IMR-90 (cell line): Measurements from ENCODE around the gene RUNDC3A. TPM values are rescaled to one million over a fixed set of nuclear protein-coding genes. Genes with fewer than 3 reads are reported as not detected.
"Not testable (repeated sequence)": the region's sequence is repeated elsewhere in the genome, so short reads cannot be mapped to it uniquely, and the experiment has no call there.

ENCODE experiments used
- ATAC-seq: fragments of 200-7000 bp; cut with Tn5 transposase; 2 replicates; pipeline ENCODE4 v1.9.1; 2020; ENCODE audit warnings: low read depth, mild to moderate bottlenecking, moderate library complexity
- BruUV-seq: library from RNA; stranded (reverse); fragments of 400-500 nt; replicated peaks from 2 replicates; lab custom pipeline; 2021; lab: Mats Ljungman, UMichigan
- CTCF ChIA-PET: fragments of 300-600 bp; formaldehyde crosslinking; extraction: SDS; loops from one replicate; lab custom pipeline; 2021; ENCODE audit warnings: antibody characterized with exemption; lab: Yijun Ruan, JAX
- POLR2A ChIA-PET: fragments of 300-600 bp; sonication (Branson Sonifier 250); formaldehyde crosslinking; loops from one replicate; lab custom pipeline; 2022; ENCODE audit warnings: antibody characterized with exemption; ENCODE audit not compliant: unreplicated experiment; lab: Charles Lee
- DNase-seq: peaks from one replicate; pipeline ENCODE4 v3.0.0; 2013
- H2AFZ ChIP-seq: replicated peaks from 2 replicates; pipeline ENCODE3; 2013; ENCODE audit warnings: low read length, mild to moderate bottlenecking; ENCODE audit not compliant: poor library complexity
- H2AK5ac ChIP-seq: 2 replicates; pipeline ENCODE4 v1.6.1; 2013; ENCODE audit warnings: low read depth, low read length, inconsistent platforms
- H2AK9ac ChIP-seq: replicated peaks from 2 replicates; pipeline ENCODE3; 2013; ENCODE audit warnings: mild to moderate bottlenecking, low read depth, low read length, moderate library complexity; ENCODE audit not compliant: poor library complexity
- H2BK120ac ChIP-seq: 2 replicates; pipeline ENCODE4 v1.6.1; 2013; ENCODE audit warnings: low read depth, low read length, inconsistent platforms
- H2BK15ac ChIP-seq: 3 replicates; pipeline ENCODE4 v1.6.1; 2013; ENCODE audit warnings: low read depth, low read length, inconsistent platforms
- H2BK20ac ChIP-seq: 2 replicates; pipeline ENCODE4 v1.6.1; 2013; ENCODE audit warnings: low read depth, mild to moderate bottlenecking, inconsistent platforms, low read length, moderate library complexity
- H2BK5ac ChIP-seq: 2 replicates; pipeline ENCODE4 v1.6.1; 2013; ENCODE audit warnings: mild to moderate bottlenecking, low read depth, low read length, inconsistent platforms; ENCODE audit not compliant: poor library complexity, severe bottlenecking
- H3K14ac ChIP-seq: replicated peaks from 2 replicates; pipeline ENCODE4 v1.6.1; 2013; ENCODE audit warnings: low read depth, low read length, inconsistent platforms
- H3K18ac ChIP-seq: 2 replicates; pipeline ENCODE4 v1.6.1; 2013; ENCODE audit warnings: low read depth, low read length, control low read depth
- H3K23ac ChIP-seq: 2 replicates; pipeline ENCODE4 v1.6.1; 2013; ENCODE audit warnings: low read depth, low read length, inconsistent platforms
- H3K27ac ChIP-seq: 2 replicates; pipeline ENCODE4 v1.5.1; 2013; ENCODE audit warnings: mild to moderate bottlenecking, control low read depth, low read length; ENCODE audit not compliant: insufficient read depth
- H3K27me3 ChIP-seq: 2 replicates; pipeline ENCODE4 v1.6.1; 2013; ENCODE audit warnings: low read length; ENCODE audit not compliant: control insufficient read depth, insufficient read depth
- H3K36me3 ChIP-seq: 2 replicates; pipeline ENCODE4 v1.6.1; 2013; ENCODE audit warnings: low read length, mixed read lengths; ENCODE audit not compliant: control insufficient read depth, insufficient read depth
- H3K4ac ChIP-seq: 2 replicates; pipeline ENCODE4 v1.6.1; 2013; ENCODE audit warnings: low read depth, low read length, inconsistent platforms
- H3K4me1 ChIP-seq: 2 replicates; pipeline ENCODE4 v1.6.1; 2013; ENCODE audit warnings: low read length, mixed read lengths; ENCODE audit not compliant: control insufficient read depth, insufficient read depth
- H3K4me2 ChIP-seq: 2 replicates; pipeline ENCODE4 v1.6.1; 2013; ENCODE audit warnings: low read depth, mild to moderate bottlenecking, control low read depth, low read length, moderate library complexity
- H3K4me3 ChIP-seq: 2 replicates; pipeline ENCODE4 v1.5.1; 2013; ENCODE audit warnings: low read depth, mild to moderate bottlenecking, control low read depth, low read length, moderate library complexity; ENCODE audit not compliant: insufficient read depth
- H3K56ac ChIP-seq: 2 replicates; pipeline ENCODE4 v1.6.1; 2013; ENCODE audit warnings: low read length, inconsistent platforms; ENCODE audit not compliant: insufficient read depth; ENCODE audit errors: extremely low read depth
- H3K79me1 ChIP-seq, 2 experiments: 2 replicates each; pipeline ENCODE4 v1.6.1; 2013; ENCODE audit warnings: low read length in 2 of 2, inconsistent platforms in 1 of 2, low read depth in 1 of 2
- H3K9ac ChIP-seq: 2 replicates; pipeline ENCODE4 v1.6.1; 2013; ENCODE audit warnings: low read depth, low read length, control low read depth
- H3K9me1 ChIP-seq: 2 replicates; pipeline ENCODE4 v1.6.1; 2013; ENCODE audit warnings: low read length, inconsistent platforms; ENCODE audit not compliant: insufficient read depth
- H3K9me3 ChIP-seq: 2 replicates; pipeline ENCODE4 v1.6.1; 2013; ENCODE audit warnings: low read length; ENCODE audit not compliant: control insufficient read depth, insufficient read depth
- H4K20me1 ChIP-seq: 2 replicates; pipeline ENCODE4 v1.6.1; 2013; ENCODE audit warnings: low read length, inconsistent platforms; ENCODE audit not compliant: insufficient read depth
- H4K5ac ChIP-seq: 2 replicates; pipeline ENCODE4 v1.6.1; 2013; ENCODE audit warnings: mild to moderate bottlenecking, low read depth, low read length, control low read depth
- H4K8ac ChIP-seq, 2 experiments: 2 replicates each; pipeline ENCODE4 v1.6.1; 2013; ENCODE audit warnings: low read depth in 2 of 2, low read length in 2 of 2, control low read depth in 1 of 2, inconsistent platforms in 1 of 2
- H4K91ac ChIP-seq: 2 replicates; pipeline ENCODE4 v1.6.1; 2013; ENCODE audit warnings: low read depth, low read length, inconsistent platforms; ENCODE audit not compliant: insufficient read depth
- WGBS, 2 experiments: methylation state at CpG; one replicate each; pipeline versions ENCODE4 v1.1.5 to v1.1.7; 2013; ENCODE audit warnings: missing lambda C conversion rate in 2 of 2; ENCODE audit not compliant: insufficient read length in 1 of 2; ENCODE audit errors: extremely low coverage in 2 of 2; 5-methylcytosine and 5-hydroxymethylcytosine counted together
- dilution Hi-C: fragments of 300-500 bp; cut with HindIII; formaldehyde crosslinking; loops from one replicate; pipeline ENCODE4 v1.14.3; 2018; ENCODE audit warnings: low sequenced_read_pairs; ENCODE audit not compliant: unreplicated experiment
- in situ Hi-C: fragments of 300-500 bp; cut with MboI; formaldehyde crosslinking; loops from 3 replicates; pipeline ENCODE4 v1.14.3; 2019; ENCODE audit warnings: low sequenced_read_pairs, inconsistent platforms, mixed read lengths
- intact Hi-C: fragments of 100-400 bp; cut with micrococcal nuclease; formaldehyde crosslinking; loops from 2 replicates; pipeline ENCODE4 v1.10.0; 2022
- polyA plus RNA-seq, 3 experiments: library from polyadenylated mRNA; depleted of rRNA; stranded (reverse); fragments of >200 nt; gene quantifications; 2 replicates each; pipeline ENCODE4 v1.2.3, GENCODE V29; 2012; ENCODE audit warnings: low replicate concordance in 1 of 3
- total RNA-seq: library from RNA; depleted of rRNA; stranded (reverse); fragments of >200 nt; gene quantifications from 2 replicates; pipeline ENCODE4 v1.2.3, GENCODE V29; 2012

RUNDC3A gene
- total and polyA plus RNA-seq, 2 of the 4 experiments (the other 2 are of a cell fraction): under 0.01 to 0.34 TPM

- peaks cover 15% of the 10 kb centered on the region for H3K4me1 ChIP-seq
- DNase-seq: not testable (repeated sequence)
Measured at GRCh38 chr17:44365051-44365450, 56.6 kb downstream of the RUNDC3A start.

More at GRCh38 chr17:44365051-44365450, 56.6 kb downstream of the RUNDC3A start:
- H3K4me3 ChIP-seq, BruUV-seq, POLR2A ChIA-PET, ATAC-seq, intact Hi-C loops, H3K14ac ChIP-seq, H3K9me1 ChIP-seq, H2BK120ac ChIP-seq, in situ Hi-C loops, dilution Hi-C loops, H2AFZ ChIP-seq, H3K36me3 ChIP-seq, H2BK15ac ChIP-seq, H4K5ac ChIP-seq, CTCF ChIA-PET, H2BK5ac ChIP-seq, H2BK20ac ChIP-seq, H3K23ac ChIP-seq, H2AK9ac ChIP-seq, H4K91ac ChIP-seq, H3K56ac ChIP-seq, H3K9ac ChIP-seq, H3K9me3 ChIP-seq, H2AK5ac ChIP-seq, H3K27ac ChIP-seq, H3K18ac ChIP-seq, H3K4ac ChIP-seq, H4K8ac ChIP-seq, H3K4me2 ChIP-seq: not testable (repeated sequence)
- WGBS, 2 experiments: no CpG with 5 or more reads among the region's 5 CpGs
- Histone ChIP-seq H3K79me1 (peaks cover 4 to 28% of the 10 kb centered on the region in 2 experiments; a peak in 2 of 4 replicates), H4K20me1 (peaks cover 11% of the 10 kb centered on the region; the same call in 1 of the 2 replicates), H3K27me3 (peaks cover 20% of the 10 kb centered on the region)
